Transverse colon (tissue), 4 donors: ENCODE data around the gene ZKSCAN8. TPM values are rescaled to one million over a fixed set of nuclear protein-coding genes. Genes with fewer than 3 reads are reported as not detected.

Experiments
- DNase-seq: peaks from one replicate; pipeline ENCODE4 v3.0.0-alpha.2; 2019
- H3K27ac ChIP-seq, 4 donors: fragments of 200-600 bp; sonication (generic); 2 replicates each; pipeline ENCODE4 v1.5.1; 2016 to 2018; ENCODE audit warnings: inconsistent platforms in 4 of 4
- H3K27me3 ChIP-seq: fragments of 200-600 bp; sonication (generic); 2 replicates; pipeline ENCODE4 v1.5.1; 2017; ENCODE audit warnings: inconsistent platforms
- H3K36me3 ChIP-seq, 4 donors: fragments of 200-600 bp; sonication (generic); 2 replicates each; pipeline ENCODE4 v1.5.1; 2017 to 2019; ENCODE audit warnings: inconsistent platforms in 4 of 4
- H3K4me1 ChIP-seq, 4 donors: fragments of 200-600 bp; sonication (generic); 2 replicates each; pipeline ENCODE4 v1.5.1; 2017 to 2020; ENCODE audit warnings: inconsistent platforms in 4 of 4
- H3K4me3 ChIP-seq, 4 donors: fragments of 200-600 bp; sonication (generic); 1 replicate in 1 of 4; 2 replicates in 3 of 4; pipeline versions ENCODE4 v1.5.1 to v1.6.1; 2017 to 2019; ENCODE audit warnings: inconsistent platforms in 4 of 4
- H3K9me3 ChIP-seq, 2 donors: fragments of 200-600 bp; sonication (generic); 2 replicates each; pipeline ENCODE4 v1.5.1; 2017 to 2019; ENCODE audit warnings: inconsistent platforms in 2 of 2
- CTCF ChIP-seq, 5 experiments: fragments of 200-600 bp in 3 of 5; fragments of 450-650 bp in 2 of 5; sonication (generic) in 3 of 5; IDR thresholded peaks; 1 replicate in 2 of 5; 2 replicates in 3 of 5; pipeline ENCODE4 v1.5.1; 2016 to 2017; ENCODE audit warnings: antibody characterized with exemption in 5 of 5, inconsistent platforms in 3 of 5, mild to moderate bottlenecking in 2 of 5, moderate library complexity in 1 of 5
- EP300 ChIP-seq: sonication (generic); formaldehyde crosslinking; IDR thresholded peaks from one replicate; pipeline ENCODE4 v1.6.1; 2017; ENCODE audit warnings: antibody characterized with exemption, low read depth
- POLR2A ChIP-seq: fragments of 450-650 bp; IDR thresholded peaks from one replicate; pipeline ENCODE4 v1.6.1; 2016; ENCODE audit warnings: antibody characterized with exemption, mild to moderate bottlenecking, moderate library complexity
- POLR2AphosphoS5 ChIP-seq, 3 donors: sonication (generic); formaldehyde crosslinking; IDR thresholded peaks; one replicate each; pipeline ENCODE4 v1.6.1; 2016; ENCODE audit warnings: antibody characterized with exemption in 3 of 3
- WGBS, 2 donors: methylation state at CpG; one replicate each; pipeline ENCODE4 v1.1.5; 2018; ENCODE audit warnings: low coverage in 1 of 2; 5-methylcytosine and 5-hydroxymethylcytosine counted together
- in situ Hi-C, 4 donors: fragments of 200-750 bp; cut with MboI; loops; one replicate each; pipeline versions ENCODE4 v1.15.0 to v1.15.1; 2017; ENCODE audit warnings: low sequenced_read_pairs in 3 of 4, low pct_ligation_motif_present in 1 of 4, low pct_unique_long_range_greater_than_20kb in 1 of 4
- intact Hi-C: fragments of 100-400 bp; cut with DNase I; formaldehyde crosslinking; loops from one replicate; pipeline ENCODE4 v1.15.1; 2023; ENCODE audit warnings: low total_unique reads
- total RNA-seq, 4 donors: library from RNA; depleted of rRNA; stranded (reverse); fragments of >200 nt; gene quantifications; one replicate each; pipeline ENCODE4 v1.1.0, GENCODE V29; 2016

ZKSCAN8 gene
- total RNA-seq, 4 donors from 2014 or later = 12.3 to 37.0 (median 15.5) TPM

GRCh38 chr6:28135393-28135792, 6.3 kb upstream of the ZKSCAN8 start:
- intact Hi-C loops = loop anchor here (10.0 kb wide), 1 partner anchor 219 kb away; no protein-coding TSS in a partner anchor
- Histone ChIP-seq H3K27me3 (no peaks in the 10 kb centered on the region), H3K9me3 (no peaks in the 10 kb centered on the region), H3K4me1 (peaks cover 5 to 40% (median 13%) of the 10 kb centered on the region in 4 donors), H3K36me3 (no peaks in the 10 kb centered on the region), H3K27ac (peak overlapping the region; percentile 87 to 95 (median 92)), H3K4me3 (peak overlapping the region in 1 of 4 donors; percentile 70)
- in situ Hi-C loops = loop anchor here in 3 of 4 donors (10.0 to 25.0 kb wide), 2 partner anchors 219 to 227 kb away; no protein-coding TSS in a partner anchor
- no peak for TF ChIP-seq POLR2AphosphoS5 (IDR thresholded peaks at IDR 0.05)
- TF ChIP-seq CTCF (IDR thresholded peaks at IDR 0.05) = no peak
- TF ChIP-seq POLR2A = no peak
- TF ChIP-seq EP300 = no peak
- WGBS, 2 donors = 17 to 23% methylated on average over 3 of the region's 3 CpGs
- DNase-seq = no peak

- Histone ChIP-seq H3K27me3 (no peaks in the 10 kb centered on the region), H3K4me1 (peaks cover 5 to 45% (median 13%) of the 10 kb centered on the region in 4 donors), H3K9me3 (no peaks in the 10 kb centered on the region), H3K36me3 (no peaks in the 10 kb centered on the region), H3K27ac (peak overlapping the region; percentile 87 to 95 (median 92)), H3K4me3 (peak overlapping the region; percentile 52 to 73 (median 64))
- in situ Hi-C loops = loop anchor here in 3 of 4 donors (10.0 to 25.0 kb wide), 2 partner anchors 218 to 225 kb away; no protein-coding TSS in a partner anchor
- WGBS, 2 donors = 0 to 1% methylated on average over 16 to 54 of the region's 58 CpGs
- intact Hi-C loops = loop anchor here (10.0 kb wide), 1 partner anchor 218 kb away; no protein-coding TSS in a partner anchor
- TF ChIP-seq CTCF (IDR thresholded peaks at IDR 0.05) (no peak), POLR2AphosphoS5 (IDR thresholded peaks at IDR 0.05) (peak in 2 of 3 donors; percentile 48 to 65), POLR2A (peak; percentile 30), EP300 (no peak)
- DNase-seq = peak; percentile 90
These were observed 4.8 kb upstream of the ZKSCAN8 start for GRCh38 chr6:28136585-28137504.

- intact Hi-C loops = loop anchor here (10.0 kb wide), 1 partner anchor 217 kb away; no protein-coding TSS in a partner anchor
- peak overlapping the region; percentile 87 to 95 (median 92) for H3K27ac ChIP-seq
- peak overlapping the region; percentile 52 to 73 (median 64) for H3K4me3 ChIP-seq
- H3K4me1 ChIP-seq = peaks cover 7 to 49% (median 16%) of the 10 kb centered on the region in 4 donors
- in situ Hi-C loops = loop anchor here in 3 of 4 donors (10.0 to 25.0 kb wide), 2 partner anchors 217 to 225 kb away; no protein-coding TSS in a partner anchor
- H3K9me3 ChIP-seq = no peaks in the 10 kb centered on the region
- 3% methylated on average over 6 of the region's 6 CpGs for WGBS, 2 donors
- H3K27me3 ChIP-seq = no peaks in the 10 kb centered on the region
- no peak for DNase-seq
- TF ChIP-seq POLR2AphosphoS5 (IDR thresholded peaks at IDR 0.05) = no peak
- no peaks in the 10 kb centered on the region for H3K36me3 ChIP-seq
These were observed 4.1 kb upstream of the ZKSCAN8 start for GRCh38 chr6:28137505-28137981.

GRCh38 chr6:28139860-28140543, 1.7 kb upstream of the ZKSCAN8 start:
- Histone ChIP-seq H3K4me3 (no peak overlapping the region), H3K36me3 (no peaks in the 10 kb centered on the region), H3K9me3 (no peaks in the 10 kb centered on the region), H3K4me1 (peaks cover 9 to 59% (median 26%) of the 10 kb centered on the region in 4 donors), H3K27ac (peak overlapping the region in 1 of 4 donors; percentile 4), H3K27me3 (no peaks in the 10 kb centered on the region)
- in situ Hi-C loops (loop anchor here (5.0 to 25.0 kb wide), 4 partner anchors 75 to 222 kb away; no protein-coding TSS in a partner anchor), intact Hi-C loops (loop anchor here (10.0 kb wide), 2 partner anchors 115 to 215 kb away; partner anchors contain the start of genes NKAPL and ZKSCAN4)
- no peak for DNase-seq
- no peak for TF ChIP-seq CTCF (IDR thresholded peaks at IDR 0.05)
- no peak for TF ChIP-seq POLR2A
- no peak for TF ChIP-seq POLR2AphosphoS5 (IDR thresholded peaks at IDR 0.05)
- no peak for TF ChIP-seq EP300
- WGBS, 2 donors = 70 to 88% methylated on average over 9 of the region's 9 CpGs
